Mesothelial cell of epicardium (in vitro differentiated cells): ENCODE data around the gene UGT1A8. TPM values are rescaled to one million over a fixed set of nuclear protein-coding genes. Genes with fewer than 3 reads are reported as not detected.

Source experiments
- DNase-seq, 2 experiments: peaks; one replicate each; pipeline ENCODE4 v3.0.0; 2021; ENCODE audit warnings: low spot score in 2 of 2; ENCODE audit not compliant: unreplicated experiment in 2 of 2
- H3K27ac Mint-ChIP-seq: 2 replicates; pipeline ENCODE4 v1.8.0; 2021; ENCODE audit warnings: mixed read lengths
- H3K27me3 Mint-ChIP-seq: 2 replicates; pipeline ENCODE4 v1.8.0; 2021; ENCODE audit warnings: low read depth, mixed read lengths
- H3K36me3 Mint-ChIP-seq: 2 replicates; pipeline ENCODE4 v1.8.0; 2021; ENCODE audit warnings: mixed read lengths
- H3K4me1 Mint-ChIP-seq: 2 replicates; pipeline ENCODE4 v1.8.0; 2021; ENCODE audit warnings: mixed read lengths
- H3K4me3 Mint-ChIP-seq: 2 replicates; pipeline ENCODE4 v1.8.0; 2021; ENCODE audit warnings: mild to moderate bottlenecking, moderate library complexity, mixed read lengths
- H3K9me3 Mint-ChIP-seq: 2 replicates; pipeline ENCODE4 v1.8.0; 2021; ENCODE audit warnings: mixed read lengths
- CTCF ChIP-seq: fragments of 200-600 bp; sonication (generic); IDR thresholded peaks from one replicate; pipeline ENCODE4 v1.5.0; 2021; ENCODE audit warnings: antibody characterized with exemption; ENCODE audit not compliant: unreplicated experiment
- total RNA-seq: library from RNA; stranded (reverse); gene quantifications from 3 replicates; pipeline ENCODE4 v1.2.1, GENCODE V29; 2021

Gene UGT1A8
- total RNA-seq, 1 donor from 2014 or later = not detected

DNA sequence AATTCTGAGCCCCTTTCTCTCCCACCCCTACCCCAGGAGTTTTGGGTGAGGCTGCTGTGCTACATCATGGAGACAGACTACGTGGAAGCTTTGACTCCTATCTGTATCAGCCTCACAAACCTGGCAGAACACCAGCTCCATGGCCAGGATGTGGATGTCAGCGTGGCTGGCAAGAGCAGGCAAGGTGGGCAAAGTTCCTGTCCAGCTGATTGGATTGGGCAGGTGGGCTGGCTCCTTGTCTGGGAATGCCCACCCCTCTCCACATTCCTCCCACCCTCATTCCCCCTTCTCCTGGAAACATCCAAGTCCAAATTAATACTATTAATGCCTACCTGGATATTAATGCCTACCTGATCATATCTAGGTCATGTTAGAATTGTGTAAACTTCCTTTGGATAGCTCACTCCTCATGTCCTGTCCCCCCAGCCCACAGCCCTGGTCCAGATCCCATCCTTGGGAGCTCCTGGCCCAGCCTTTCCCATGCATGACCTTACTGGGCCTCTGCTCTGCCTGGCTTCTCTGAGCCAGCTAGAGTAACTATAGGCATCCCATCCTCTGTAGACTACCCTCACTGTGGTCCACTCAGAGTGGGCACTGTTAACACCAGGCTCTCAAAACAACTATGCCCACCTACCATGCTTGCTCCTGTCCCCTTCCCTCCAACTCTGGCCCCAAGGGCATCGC lies 184.8 kb downstream of the UGT1A8 start:
- TF ChIP-seq CTCF = no peak
- Mint-ChIP-seq H3K4me1 (no peaks in the 10 kb centered on the region), H3K27ac (no peak overlapping the region), H3K9me3 (peaks cover 6% of the 10 kb centered on the region), H3K4me3 (no peak overlapping the region), H3K27me3 (peaks cover 33% of the 10 kb centered on the region), H3K36me3 (no peaks in the 10 kb centered on the region)
- DNase-seq = no peak

GRCh38 chr2:233803292-233803911 lies 186.0 kb downstream of the UGT1A8 start:
- H3K36me3 Mint-ChIP-seq = no peaks in the 10 kb centered on the region
- H3K27ac Mint-ChIP-seq = no peak overlapping the region
- H3K4me1 Mint-ChIP-seq = no peaks in the 10 kb centered on the region
- TF ChIP-seq CTCF = no peak
- H3K4me3 Mint-ChIP-seq = no peak overlapping the region
- peak in 1 of 2 experiments; percentile 29 for DNase-seq
- H3K9me3 Mint-ChIP-seq = peaks cover 6% of the 10 kb centered on the region
- peaks cover 37% of the 10 kb centered on the region for H3K27me3 Mint-ChIP-seq

DNA sequence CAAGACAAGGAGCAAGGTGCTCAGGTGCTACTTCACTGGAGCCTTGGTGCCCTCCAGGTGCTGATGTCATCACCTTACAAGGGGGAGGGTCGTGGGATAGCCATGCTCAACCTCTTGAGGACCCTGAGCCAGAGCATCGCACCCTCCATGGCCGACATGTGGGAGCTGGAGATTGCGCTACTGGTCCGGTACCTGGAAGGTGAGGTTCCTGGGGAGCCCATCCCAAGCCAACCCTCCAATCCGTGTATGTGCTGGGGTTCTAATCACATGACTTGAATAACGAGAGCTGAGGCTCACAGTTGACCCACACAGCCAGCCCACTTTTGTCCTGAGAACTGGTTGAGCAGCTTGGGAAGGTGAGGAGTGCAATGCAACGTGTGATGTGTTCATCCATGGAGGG lies 186.6 kb downstream of the UGT1A8 start:
- no peaks in the 10 kb centered on the region for H3K36me3 Mint-ChIP-seq
- TF ChIP-seq CTCF = no peak
- H3K27me3 Mint-ChIP-seq = peaks cover 40% of the 10 kb centered on the region
- peak in 1 of 2 experiments; percentile 31 for DNase-seq
- no peaks in the 10 kb centered on the region for H3K4me1 Mint-ChIP-seq
- H3K27ac Mint-ChIP-seq = no peak overlapping the region
- peaks cover 6% of the 10 kb centered on the region for H3K9me3 Mint-ChIP-seq
- H3K4me3 Mint-ChIP-seq = no peak overlapping the region

- DNase-seq = peak in 1 of 2 experiments; percentile 25
- H3K9me3 Mint-ChIP-seq = no peaks in the 10 kb centered on the region
- no peak overlapping the region for H3K27ac Mint-ChIP-seq
- H3K36me3 Mint-ChIP-seq = no peaks in the 10 kb centered on the region
- no peak overlapping the region for H3K4me3 Mint-ChIP-seq
- no peak for TF ChIP-seq CTCF
- peaks cover 59% of the 10 kb centered on the region for H3K27me3 Mint-ChIP-seq
- H3K4me1 Mint-ChIP-seq = no peaks in the 10 kb centered on the region
Measured at GRCh38 chr2:233807215-233807865, 189.9 kb downstream of the UGT1A8 start.

- no peak for TF ChIP-seq CTCF
- DNase-seq = peak in 1 of 2 experiments; percentile 21
- H3K4me3 Mint-ChIP-seq = no peak overlapping the region
Measured at GRCh38 chr2:233807966-233808935, 190.8 kb downstream of the UGT1A8 start.

More at GRCh38 chr2:233807966-233808935, 190.8 kb downstream of the UGT1A8 start:
- H3K36me3 Mint-ChIP-seq = no peaks in the 10 kb centered on the region
- H3K27ac Mint-ChIP-seq = no peak overlapping the region
- no peaks in the 10 kb centered on the region for H3K9me3 Mint-ChIP-seq
- no peaks in the 10 kb centered on the region for H3K4me1 Mint-ChIP-seq
- peaks cover 59% of the 10 kb centered on the region for H3K27me3 Mint-ChIP-seq
